CD4-positive, alpha-beta T cell treated with Interleukin-17A for 4 hours (primary cell): ENCODE data around the gene COMMD6.
"Not testable (repeated sequence)": the region's sequence is repeated elsewhere in the genome, so short reads cannot be mapped to it uniquely, and the experiment has no call there.

Source experiments
- DNase-seq: peaks from one replicate; pipeline ENCODE4 v3.0.0-alpha.2; 2020; ENCODE audit warnings: mixed read lengths

COMMD6 gene

GRCh38 chr13:75537401-75538365 is at the start of gene COMMD6:
TSS of gene COMMD6 (minus strand) at chr13:75537841. CDS start at chr13:75537805, 36 bp downstream.
- peak; percentile 73 for DNase-seq

- no peak for DNase-seq
Observed at GRCh38 chr13:75585153-75585552, 47.5 kb upstream of the COMMD6 start.

GRCh38 chr13:75583091-75583490 is 45.5 kb upstream of the COMMD6 start:
- no peak for DNase-seq

GRCh38 chr13:75581874-75582640 is 44.4 kb upstream of the COMMD6 start:
- DNase-seq, result no peak

GRCh38 chr13:75579529-75579928 is 41.9 kb upstream of the COMMD6 start:
- DNase-seq, result no peak

- no peak for DNase-seq
Observed at GRCh38 chr13:75569576-75569975, 31.9 kb upstream of the COMMD6 start.

- no peak for DNase-seq
Observed at GRCh38 chr13:75566658-75567057, 29.0 kb upstream of the COMMD6 start.

GRCh38 chr13:75558145-75558840 is 20.7 kb upstream of the COMMD6 start:
- no peak for DNase-seq

- no peak for DNase-seq
Observed at GRCh38 chr13:75556961-75557360, 19.3 kb upstream of the COMMD6 start.

- no peak for DNase-seq
Observed at GRCh38 chr13:75555836-75556235, 18.2 kb upstream of the COMMD6 start.

- DNase-seq, result no peak
Observed at GRCh38 chr13:75554981-75555380, 17.3 kb upstream of the COMMD6 start.

- no peak for DNase-seq
Observed at GRCh38 chr13:75554464-75554863, 16.8 kb upstream of the COMMD6 start.

GRCh38 chr13:75550159-75550567 is 12.5 kb upstream of the COMMD6 start:
- peak; percentile 8 for DNase-seq

- peak; percentile 98 for DNase-seq
Observed at GRCh38 chr13:75549262-75550158, 11.9 kb upstream of the COMMD6 start, which contains the start of gene UCHL3. TSS of gene UCHL3 (plus strand) at chr13:75549791. CDS start at chr13:75549821, 30 bp downstream.

- DNase-seq, result no peak
Observed at GRCh38 chr13:75547917-75548316, 10.3 kb upstream of the COMMD6 start.

- not testable (repeated sequence) for DNase-seq
Observed at GRCh38 chr13:75545386-75545785, 7.7 kb upstream of the COMMD6 start.

GRCh38 chr13:75544681-75545330 is 7.2 kb upstream of the COMMD6 start:
- DNase-seq, result no peak

- no peak for DNase-seq
Observed at GRCh38 chr13:75541961-75542360, 4.3 kb upstream of the COMMD6 start.

GRCh38 chr13:75541287-75541686 is 3.6 kb upstream of the COMMD6 start:
- DNase-seq, result no peak

GRCh38 chr13:75533861-75534260 is 3.8 kb downstream of the COMMD6 start:
- no peak for DNase-seq

- no peak for DNase-seq
Observed at GRCh38 chr13:75530549-75530961, 7.1 kb downstream of the COMMD6 start.
